Right lobe of liver (tissue), 6 donors: ENCODE measurements around the gene RSAD2. TPM values are rescaled to one million over a fixed set of nuclear protein-coding genes. Genes with fewer than 3 reads are reported as not detected.

Experiments used
- ATAC-seq, 4 donors: fragments of 200-7000 bp; cut with Tn5 transposase; one replicate each; pipeline ENCODE4 v1.9.1; 2020; ENCODE audit warnings: mild to moderate bottlenecking in 4 of 4, moderate library complexity in 4 of 4
- DNase-seq, 3 donors: peaks; one replicate each; pipeline ENCODE4 v3.0.0-alpha.2; 2020
- H3K27ac ChIP-seq, 3 donors: fragments of 200-600 bp; one replicate each; pipeline ENCODE4 v1.8.0; 2022
- H3K27me3 ChIP-seq, 2 donors: fragments of 200-600 bp; one replicate each; pipeline ENCODE4 v1.8.0; 2022
- H3K36me3 ChIP-seq, 4 donors: fragments of 200-600 bp; sonication (generic) in 1 of 4; one replicate each; pipeline versions ENCODE4 v1.5.1 to v1.8.0; 2017 to 2022; ENCODE audit warnings: control low read depth in 1 of 4
- H3K4me1 ChIP-seq, 4 donors: fragments of 200-600 bp; sonication (generic) in 1 of 4; one replicate each; pipeline versions ENCODE4 v1.5.1 to v1.8.0; 2017 to 2022; ENCODE audit warnings: control low read depth in 1 of 4
- H3K4me3 ChIP-seq, 3 donors: fragments of 200-600 bp; one replicate each; pipeline ENCODE4 v1.8.0; 2022
- H3K9me3 ChIP-seq, 4 donors: fragments of 200-600 bp; sonication (generic) in 1 of 4; one replicate each; pipeline versions ENCODE4 v1.5.1 to v1.8.0; 2017 to 2022; ENCODE audit warnings: control low read depth in 1 of 4
- POLR2A ChIP-seq: fragments of 450-650 bp; IDR thresholded peaks from one replicate; pipeline ENCODE4 v1.6.1; 2017; ENCODE audit warnings: antibody characterized with exemption, mild to moderate bottlenecking
- WGBS: methylation state at CpG from one replicate; pipeline ENCODE4 v1.1.6; 2018; ENCODE audit warnings: low coverage, low lambda C conversion rate; ENCODE audit not compliant: insufficient coverage; ENCODE audit errors: missing lambda C conversion rate; 5-methylcytosine and 5-hydroxymethylcytosine counted together
- intact Hi-C, 2 donors: fragments of 100-400 bp; cut with DNase I; formaldehyde crosslinking; loops; one replicate each; pipeline versions ENCODE4 v1.11.2 to v1.14.1; 2022
- total RNA-seq, 6 experiments: library from RNA; depleted of rRNA in 2 of 6; stranded (reverse); fragments of >200 nt in 2 of 6; fragmentation: NEBNext Ultra II Directional in 3 of 6; extraction: Animal tissue kit (Norgen Biotek cat#: 25700) in 3 of 6; gene quantifications; one replicate each; pipeline versions ENCODE4 v1.1.0 to v1.2.4, GENCODE V29; 2016 to 2023
- TF ChIP-seq, protein P1 (sequence below), 4 donors: fragments of 200-600 bp in 3 of 4; fragments of 450-650 bp in 1 of 4; IDR thresholded peaks; one replicate each; pipeline versions ENCODE4 v1.5.1 to v1.8.0; 2016 to 2022; ENCODE audit warnings: antibody characterized with exemption in 4 of 4, mild to moderate bottlenecking in 2 of 4
- donor health status: DM: no; HTN: yes; CAD: no.
- donor health status: DM: no; HTN: no; CAD: no.
- donor health status: DM: no; HTN: no; CAD: no.
- donor health status: DM: no; HTN: yes; CAD: no.
- donor health status: DM: no; HTN: yes; CAD: no.

The RSAD2 gene
- total RNA-seq, 6 experiments from 2014 or later, result 0.37 to 2.7 (median 1.1) TPM

DNA sequence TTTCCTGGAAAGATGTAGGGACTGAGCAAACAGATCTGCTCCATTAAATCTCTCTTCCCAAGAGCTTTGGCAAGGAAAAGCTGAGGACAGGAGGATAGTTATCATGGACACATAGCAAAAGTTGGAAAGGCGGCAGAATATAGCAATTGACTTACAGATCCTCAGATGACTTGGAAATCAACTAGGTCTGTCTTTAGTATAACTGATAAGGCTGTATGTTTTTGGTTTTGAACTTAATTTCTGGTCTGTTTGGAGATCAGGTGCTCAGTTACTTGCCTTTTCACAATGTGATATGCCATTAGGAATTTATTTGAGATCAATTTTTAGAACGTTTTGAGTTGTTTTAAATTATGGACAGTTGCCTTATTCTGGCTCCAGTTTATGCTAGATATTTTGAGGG lies 8.0 kb downstream of the RSAD2 start:
- WGBS, result 53% methylated on average over 2 of the region's 2 CpGs
- intact Hi-C loops, result no loop called here

DNA sequence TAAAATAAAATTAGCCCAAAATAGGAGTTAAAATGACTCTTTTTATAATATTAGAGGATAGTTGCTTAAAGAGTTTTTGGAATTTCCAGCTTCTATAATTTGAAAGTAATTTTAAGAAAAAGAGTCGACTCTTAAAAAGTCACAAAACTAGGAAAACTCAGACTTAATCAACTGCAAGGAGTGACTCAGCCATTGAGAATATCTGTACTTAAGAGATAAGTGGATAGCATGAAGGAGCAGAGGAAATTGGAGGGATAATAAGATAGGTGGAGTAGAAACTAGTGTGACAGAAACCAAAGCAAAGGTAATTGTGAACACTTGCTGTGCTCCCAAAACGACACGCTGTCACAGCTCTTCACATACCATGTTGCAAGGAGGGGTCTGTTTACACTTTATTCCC lies 8.4 kb downstream of the RSAD2 start:
- TF ChIP-seq, protein P1, sequence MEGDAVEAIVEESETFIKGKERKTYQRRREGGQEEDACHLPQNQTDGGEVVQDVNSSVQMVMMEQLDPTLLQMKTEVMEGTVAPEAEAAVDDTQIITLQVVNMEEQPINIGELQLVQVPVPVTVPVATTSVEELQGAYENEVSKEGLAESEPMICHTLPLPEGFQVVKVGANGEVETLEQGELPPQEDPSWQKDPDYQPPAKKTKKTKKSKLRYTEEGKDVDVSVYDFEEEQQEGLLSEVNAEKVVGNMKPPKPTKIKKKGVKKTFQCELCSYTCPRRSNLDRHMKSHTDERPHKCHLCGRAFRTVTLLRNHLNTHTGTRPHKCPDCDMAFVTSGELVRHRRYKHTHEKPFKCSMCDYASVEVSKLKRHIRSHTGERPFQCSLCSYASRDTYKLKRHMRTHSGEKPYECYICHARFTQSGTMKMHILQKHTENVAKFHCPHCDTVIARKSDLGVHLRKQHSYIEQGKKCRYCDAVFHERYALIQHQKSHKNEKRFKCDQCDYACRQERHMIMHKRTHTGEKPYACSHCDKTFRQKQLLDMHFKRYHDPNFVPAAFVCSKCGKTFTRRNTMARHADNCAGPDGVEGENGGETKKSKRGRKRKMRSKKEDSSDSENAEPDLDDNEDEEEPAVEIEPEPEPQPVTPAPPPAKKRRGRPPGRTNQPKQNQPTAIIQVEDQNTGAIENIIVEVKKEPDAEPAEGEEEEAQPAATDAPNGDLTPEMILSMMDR (IDR thresholded peaks at IDR 0.05), result no peak
- TF ChIP-seq POLR2A, result no peak
- ATAC-seq (no peak), DNase-seq (no peak)
- intact Hi-C loops, result no loop called here
- WGBS, result 96% methylated on average over 3 of the region's 3 CpGs
- no peaks in the 10 kb centered on the region for H3K36me3 ChIP-seq
- H3K4me1 ChIP-seq, result no peaks in the 10 kb centered on the region
- H3K27me3 ChIP-seq, result no peaks in the 10 kb centered on the region
- no peaks in the 10 kb centered on the region for H3K9me3 ChIP-seq
- H3K27ac ChIP-seq, result no peak overlapping the region
- no peak overlapping the region for H3K4me3 ChIP-seq

More for the DNA sequence above, 8.0 kb downstream of the RSAD2 start:
- Histone ChIP-seq H3K4me1 (no peaks in the 10 kb centered on the region), H3K27me3 (no peaks in the 10 kb centered on the region), H3K4me3 (no peak overlapping the region), H3K36me3 (no peaks in the 10 kb centered on the region), H3K27ac (no peak overlapping the region), H3K9me3 (no peaks in the 10 kb centered on the region)
- TF ChIP-seq POLR2A, result no peak
- TF ChIP-seq, protein P1 (IDR thresholded peaks at IDR 0.05), result no peak
- ATAC-seq (no peak), DNase-seq (no peak)

DNA sequence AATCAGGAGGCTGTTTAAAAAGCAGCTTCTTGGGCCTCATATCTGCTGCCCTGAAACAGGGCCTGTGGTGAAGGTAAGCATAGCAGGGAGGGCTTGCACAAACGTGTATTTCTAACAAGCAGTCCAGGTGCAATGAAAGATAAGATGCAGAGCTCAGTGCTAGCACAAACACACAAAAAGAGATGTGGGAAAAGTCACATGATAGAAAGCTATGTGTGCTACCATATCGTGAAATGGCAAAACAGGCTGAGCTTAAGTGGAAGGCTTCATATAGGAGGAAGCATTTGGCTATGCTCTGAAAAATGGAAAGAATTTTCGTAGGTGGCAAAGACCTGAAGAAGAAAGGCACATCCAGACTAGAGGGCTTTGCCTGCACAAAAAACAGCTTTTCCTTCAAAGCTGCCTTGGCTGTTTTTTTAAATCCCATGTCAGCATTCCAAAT lies 10.2 kb downstream of the RSAD2 start:
- H3K27ac ChIP-seq, result no peak overlapping the region
- no peaks in the 10 kb centered on the region for H3K36me3 ChIP-seq
- no peak overlapping the region for H3K4me3 ChIP-seq
- no peaks in the 10 kb centered on the region for H3K4me1 ChIP-seq
- H3K27me3 ChIP-seq, result no peaks in the 10 kb centered on the region
- ATAC-seq, result no peak
- H3K9me3 ChIP-seq, result no peaks in the 10 kb centered on the region
- no peak for DNase-seq
- TF ChIP-seq, protein P1 (IDR thresholded peaks at IDR 0.05), result no peak
- WGBS, result 67% methylated on average over 3 of the region's 3 CpGs
- intact Hi-C loops, result no loop called here

DNA sequence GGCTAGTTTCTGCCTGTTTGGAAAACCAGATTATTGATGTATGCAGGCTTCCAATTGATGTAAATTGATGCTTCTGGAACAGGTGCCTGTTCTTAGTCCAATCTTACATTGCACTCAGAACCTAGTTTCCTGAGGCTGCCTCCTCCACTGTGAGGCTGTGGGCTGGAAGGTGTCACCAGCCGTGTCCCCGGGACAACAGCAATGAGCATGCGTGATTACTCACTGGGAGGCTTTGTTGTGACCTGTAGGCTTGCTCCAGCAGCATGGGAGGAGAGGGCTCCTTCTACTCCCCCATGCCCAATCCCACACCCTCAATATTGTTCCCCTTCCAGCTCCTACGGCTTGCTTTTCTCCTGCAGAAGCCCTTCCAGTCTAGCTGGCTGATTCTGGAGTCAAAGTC lies 11.1 kb downstream of the RSAD2 start:
- DNase-seq (no peak), ATAC-seq (no peak)
- H3K36me3 ChIP-seq, result no peaks in the 10 kb centered on the region
- 100% methylated on average over 1 of the region's 4 CpGs for WGBS
- TF ChIP-seq POLR2A, result no peak
- TF ChIP-seq, protein P1 (IDR thresholded peaks at IDR 0.05), result no peak
- no peak overlapping the region for H3K27ac ChIP-seq
- no peaks in the 10 kb centered on the region for H3K27me3 ChIP-seq
- H3K4me3 ChIP-seq, result no peak overlapping the region
- intact Hi-C loops, result no loop called here
- H3K9me3 ChIP-seq, result no peaks in the 10 kb centered on the region
- H3K4me1 ChIP-seq, result no peaks in the 10 kb centered on the region
